Mesenchymal stem cell (in vitro differentiated cells and primary cell): Measurements from ENCODE around the gene CCNC. TPM values are rescaled to one million over a fixed set of nuclear protein-coding genes. Genes with fewer than 3 reads are reported as not detected.
A peak's percentile ranks its signal among the peaks of the same experiment; 100 is the strongest.

ENCODE experiments used
- DNase-seq: peaks from one replicate; pipeline ENCODE4 v3.0.0-alpha.2; 2013
- H2AFZ ChIP-seq: one replicate; pipeline ENCODE4 v1.6.1; 2013; ENCODE audit warnings: low read depth, mild to moderate bottlenecking, control low read depth, inconsistent platforms, low read length, moderate library complexity
- H2AK5ac ChIP-seq: 2 replicates; pipeline ENCODE4 v1.6.1; 2013; ENCODE audit warnings: low read length, moderate library complexity, mild to moderate bottlenecking, inconsistent platforms; ENCODE audit not compliant: severe bottlenecking
- H2BK120ac ChIP-seq: one replicate; pipeline ENCODE4 v1.6.1; 2013; ENCODE audit warnings: low read depth, mild to moderate bottlenecking, inconsistent platforms, low read length, moderate library complexity
- H2BK12ac ChIP-seq, 2 experiments: one replicate each; pipeline ENCODE4 v1.6.1; 2013; ENCODE audit warnings: inconsistent platforms in 2 of 2, low read length in 2 of 2, mild to moderate bottlenecking in 2 of 2, moderate library complexity in 2 of 2, control low read depth in 1 of 2
- H2BK15ac ChIP-seq: one replicate; pipeline ENCODE4 v1.6.1; 2013; ENCODE audit warnings: mild to moderate bottlenecking, low read depth, inconsistent platforms; ENCODE audit not compliant: poor library complexity, severe bottlenecking
- H2BK5ac ChIP-seq: 2 replicates; pipeline ENCODE4 v1.6.1; 2013; ENCODE audit warnings: low read depth, mild to moderate bottlenecking, low read length, control low read depth, inconsistent platforms; ENCODE audit not compliant: poor library complexity, severe bottlenecking
- H3K14ac ChIP-seq, 2 experiments: one replicate each; pipeline ENCODE4 v1.6.1; 2013; ENCODE audit warnings: inconsistent platforms in 2 of 2, low read length in 2 of 2, control low read depth in 1 of 2, mild to moderate bottlenecking in 1 of 2, moderate library complexity in 1 of 2
- H3K18ac ChIP-seq, 2 experiments: one replicate each; pipeline ENCODE4 v1.6.1; 2013; ENCODE audit warnings: inconsistent platforms in 2 of 2, low read length in 2 of 2, control low read depth in 1 of 2, low read depth in 1 of 2, mild to moderate bottlenecking in 1 of 2
- H3K23ac ChIP-seq, 2 experiments: one replicate each; pipeline ENCODE4 v1.6.1; 2013; ENCODE audit warnings: inconsistent platforms in 2 of 2, low read length in 2 of 2, mild to moderate bottlenecking in 2 of 2, moderate library complexity in 2 of 2, control low read depth in 1 of 2
- H3K27ac ChIP-seq: 2 replicates; pipeline ENCODE4 v1.5.1; 2013; ENCODE audit warnings: mild to moderate bottlenecking, moderate library complexity, low read length, control low read depth, inconsistent platforms; ENCODE audit not compliant: poor library complexity, severe bottlenecking
- H3K27me3 ChIP-seq, 2 experiments: 2 replicates each; pipeline versions ENCODE4 v1.6.1 to v1.7.0; 2013; ENCODE audit warnings: low read length in 2 of 2, mild to moderate bottlenecking in 2 of 2, moderate library complexity in 2 of 2, control low read depth in 1 of 2, inconsistent platforms in 1 of 2; ENCODE audit not compliant: control insufficient read depth in 1 of 2, insufficient read depth in 1 of 2
- H3K36me3 ChIP-seq, 2 experiments: 2 replicates each; pipeline versions ENCODE4 v1.6.1 to v1.7.0; 2013; ENCODE audit warnings: low read length in 2 of 2, control low read depth in 1 of 2, inconsistent platforms in 1 of 2, low read depth in 1 of 2, mild to moderate bottlenecking in 1 of 2; ENCODE audit not compliant: insufficient read depth in 2 of 2, control insufficient read depth in 1 of 2
- H3K4ac ChIP-seq, 2 experiments: one replicate each; pipeline ENCODE4 v1.6.1; 2013; ENCODE audit warnings: inconsistent platforms in 2 of 2, low read length in 2 of 2, mild to moderate bottlenecking in 2 of 2, moderate library complexity in 2 of 2, control low read depth in 1 of 2, low read depth in 1 of 2
- H3K4me1 ChIP-seq: 2 replicates; pipeline ENCODE4 v1.6.1; 2013; ENCODE audit warnings: low read depth, low read length, control low read depth; ENCODE audit not compliant: control insufficient read depth, insufficient read depth
- H3K4me2 ChIP-seq: 2 replicates; pipeline ENCODE4 v1.6.1; 2013; ENCODE audit warnings: low read length, mild to moderate bottlenecking, inconsistent platforms; ENCODE audit not compliant: poor library complexity, severe bottlenecking
- H3K4me3 ChIP-seq, 2 experiments: 2 replicates each; pipeline versions ENCODE4 v1.5.1 to v1.7.0; 2013; ENCODE audit warnings: low read length in 2 of 2, mild to moderate bottlenecking in 2 of 2, control low read depth in 1 of 2, low read depth in 1 of 2; ENCODE audit not compliant: insufficient read depth in 1 of 2
- H3K79me1 ChIP-seq: replicated peaks from 2 replicates; pipeline ENCODE4 v1.6.1; 2013; ENCODE audit warnings: mild to moderate bottlenecking, control low read depth, low read length, inconsistent platforms; ENCODE audit not compliant: poor library complexity, severe bottlenecking
- H3K9ac ChIP-seq: 2 replicates; pipeline ENCODE4 v1.7.0; 2013; ENCODE audit warnings: mild to moderate bottlenecking, low read length, moderate library complexity
- H3K9me3 ChIP-seq: 2 replicates; pipeline ENCODE4 v1.7.0; 2013; ENCODE audit warnings: mild to moderate bottlenecking, low read length; ENCODE audit not compliant: control insufficient read depth
- H4K8ac ChIP-seq: one replicate; pipeline ENCODE4 v1.6.1; 2013; ENCODE audit warnings: inconsistent platforms, mild to moderate bottlenecking, low read length, moderate library complexity
- H4K91ac ChIP-seq: one replicate; pipeline ENCODE4 v1.6.1; 2013; ENCODE audit warnings: mild to moderate bottlenecking, low read length, inconsistent platforms
- WGBS: methylation state at CpG from one replicate; pipeline ENCODE4 v1.1.7; 2013; ENCODE audit warnings: mixed read lengths; 5-methylcytosine and 5-hydroxymethylcytosine counted together
- polyA plus RNA-seq, 2 experiments: library from polyadenylated mRNA; stranded (reverse); fragments of 200-250 nt; gene quantifications; one replicate each; pipeline ENCODE4 v1.2.3, GENCODE V29; 2013

The CCNC gene, protein sequence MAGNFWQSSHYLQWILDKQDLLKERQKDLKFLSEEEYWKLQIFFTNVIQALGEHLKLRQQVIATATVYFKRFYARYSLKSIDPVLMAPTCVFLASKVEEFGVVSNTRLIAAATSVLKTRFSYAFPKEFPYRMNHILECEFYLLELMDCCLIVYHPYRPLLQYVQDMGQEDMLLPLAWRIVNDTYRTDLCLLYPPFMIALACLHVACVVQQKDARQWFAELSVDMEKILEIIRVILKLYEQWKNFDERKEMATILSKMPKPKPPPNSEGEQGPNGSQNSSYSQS
- polyA plus RNA-seq (2013, experiment 1 of 2) = 26.7 TPM
- 27.8 TPM for polyA plus RNA-seq (2013, experiment 2 of 2)

DNA sequence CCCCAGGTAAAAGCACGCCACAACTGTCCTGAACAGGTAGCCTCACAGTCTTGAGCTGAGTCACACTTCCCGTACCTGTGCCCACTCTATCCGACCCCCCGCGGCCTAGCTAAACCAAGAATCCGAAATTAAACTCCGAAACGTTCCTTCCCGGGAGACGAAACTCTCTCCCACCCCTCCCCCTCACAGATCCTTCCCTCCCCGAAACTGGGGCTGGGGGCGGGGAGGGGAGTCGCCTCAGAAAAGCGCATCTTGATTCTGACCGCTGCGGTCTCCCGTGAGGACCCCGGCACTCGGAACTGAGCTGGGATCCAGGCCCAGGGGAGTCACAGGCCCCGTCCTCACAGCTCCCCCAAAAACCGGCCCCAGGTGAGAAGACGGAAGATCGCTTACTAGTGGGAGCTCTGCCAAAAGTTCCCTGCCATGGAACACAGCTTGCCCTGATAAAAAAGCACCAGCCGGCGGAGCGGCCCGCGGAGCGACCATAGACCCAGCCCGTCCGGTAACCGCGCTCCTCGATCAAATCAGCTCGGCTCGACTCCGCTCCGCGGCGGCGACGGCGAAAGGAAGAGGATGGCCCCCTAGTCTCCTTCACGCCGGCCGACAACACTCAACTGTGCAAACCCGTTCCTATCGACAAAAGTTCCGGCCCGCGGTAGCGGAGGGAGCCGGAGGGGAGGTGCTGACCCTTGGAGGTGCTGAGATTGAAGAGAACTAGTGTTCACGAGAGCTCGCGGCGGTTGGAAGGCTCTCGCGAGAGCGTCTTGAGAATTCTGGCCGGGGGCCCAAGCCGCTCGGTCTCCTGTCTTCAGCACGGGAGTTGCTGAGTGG is at the start of gene CCNC:
Gene CCNC (minus strand): TSS at position 558 of the 831 bp plus-strand sequence. CDS start 133 bp downstream, at position 425.
- peak; percentile 97 for DNase-seq
- Histone ChIP-seq H2BK5ac (peak within 1 kb of the TSS; percentile 62), H3K14ac (peak within 1 kb of the TSS in 1 of 2 experiments; percentile 57), H3K18ac (peak within 1 kb of the TSS; percentile 82 to 91), H2AK5ac (peak within 1 kb of the TSS; percentile 62), H3K27ac (peak within 1 kb of the TSS; percentile 79), H3K4ac (peak within 1 kb of the TSS; percentile 64 to 75), H2BK120ac (peak within 1 kb of the TSS; percentile 34), H3K9me3 (no peaks in the 10 kb centered on the region), H3K36me3 (no peaks in the 10 kb centered on the region), H3K4me3 (peak within 1 kb of the TSS; percentile 87 to 89), H4K91ac (peak within 1 kb of the TSS; percentile 80), H3K79me1 (no peaks in the 10 kb centered on the region), H3K27me3 (no peaks in the 10 kb centered on the region), H2BK15ac (peak within 1 kb of the TSS; percentile 26), H3K23ac (peak within 1 kb of the TSS in 1 of 2 experiments; percentile 32), H4K8ac (peak within 1 kb of the TSS; percentile 93), H3K9ac (peak within 1 kb of the TSS; percentile 96), H2BK12ac (no peak within 1 kb of the TSS), H3K4me1 (no peaks in the 10 kb centered on the region), H3K4me2 (peak within 1 kb of the TSS; percentile 92), H2AFZ (peak within 1 kb of the TSS; percentile 84)
- under 1% methylated on average over 63 of the region's 64 CpGs for WGBS

DNA sequence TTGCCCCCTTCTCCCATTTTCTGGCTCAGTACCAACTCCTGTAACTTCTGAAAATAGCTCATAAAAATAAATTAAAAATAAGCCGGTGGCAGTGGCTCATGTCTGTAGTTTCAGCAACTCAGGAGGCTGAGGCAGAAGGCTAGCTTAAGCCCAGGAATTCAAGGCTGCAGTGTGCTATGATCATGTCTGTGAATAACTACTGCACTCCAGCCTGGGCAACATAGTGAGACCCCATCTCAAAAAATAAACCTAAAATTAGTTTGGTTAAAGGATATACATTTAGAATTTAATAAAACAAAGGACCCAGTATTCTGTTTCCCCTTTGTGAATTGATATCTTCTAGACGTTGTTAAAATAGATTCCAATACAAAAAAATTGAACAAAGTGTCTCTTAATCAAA is 48.7 kb upstream of the CCNC start:
- Histone ChIP-seq H3K79me1 (no peaks in the 10 kb centered on the region), H4K91ac (no peak overlapping the region), H4K8ac (no peak overlapping the region), H2BK15ac (no peak overlapping the region), H3K9me3 (peaks cover 7% of the 10 kb centered on the region), H3K4me2 (no peak overlapping the region), H3K14ac (no peak overlapping the region), H2BK120ac (no peak overlapping the region), H2BK5ac (no peak overlapping the region), H2AFZ (no peak overlapping the region), H3K4me3 (no peak overlapping the region), H3K27ac (no peak overlapping the region), H3K4me1 (peaks cover 28% of the 10 kb centered on the region), H3K9ac (no peak overlapping the region), H2BK12ac (no peak overlapping the region), H3K27me3 (peaks cover 80 to 98% of the 10 kb centered on the region in 2 experiments), H3K4ac (no peak overlapping the region), H3K18ac (no peak overlapping the region), H3K36me3 (no peaks in the 10 kb centered on the region), H3K23ac (no peak overlapping the region), H2AK5ac (no peak overlapping the region)
- WGBS = 100% methylated on average over 1 of the region's 2 CpGs
- no peak for DNase-seq

DNA sequence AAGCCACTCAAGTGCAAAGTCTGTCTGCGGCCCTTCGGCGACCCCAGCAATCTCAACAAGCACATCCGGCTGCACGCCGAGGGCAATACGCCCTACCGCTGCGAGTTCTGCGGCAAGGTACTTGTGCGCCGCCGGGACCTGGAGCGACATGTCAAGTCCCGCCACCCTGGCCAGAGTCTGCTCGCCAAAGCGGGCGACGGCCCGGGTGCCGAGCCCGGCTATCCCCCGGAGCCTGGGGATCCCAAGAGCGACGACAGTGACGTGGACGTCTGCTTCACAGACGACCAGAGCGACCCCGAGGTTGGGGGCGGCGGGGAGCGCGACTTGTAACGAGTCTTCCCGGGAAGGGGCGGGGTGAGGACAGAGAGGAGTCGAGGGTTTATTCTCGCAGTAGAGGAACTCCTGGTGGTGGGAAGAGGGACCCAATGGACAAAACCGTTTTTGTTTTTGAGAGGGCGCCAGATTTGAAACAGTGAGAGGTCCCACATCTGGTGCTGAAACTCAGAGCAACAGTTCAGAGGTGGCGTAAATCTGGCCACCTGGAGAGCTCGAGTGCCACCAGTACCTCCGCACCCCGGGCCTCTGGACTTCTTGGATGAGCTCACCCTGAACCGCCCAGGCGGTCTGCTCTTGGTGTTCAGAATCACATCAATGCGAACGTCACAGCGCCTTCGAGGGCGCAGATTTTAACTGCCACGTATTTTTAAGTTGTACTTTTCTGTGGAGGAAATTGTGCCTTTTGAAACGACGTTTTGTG is 46.1 kb upstream of the CCNC start:
- Histone ChIP-seq H3K23ac (peak overlapping the region in 1 of 2 experiments; percentile 59), H3K9me3 (peaks cover 7% of the 10 kb centered on the region), H3K9ac (no peak overlapping the region), H3K79me1 (no peaks in the 10 kb centered on the region), H2BK5ac (no peak overlapping the region), H2AFZ (peak overlapping the region; percentile 29), H3K36me3 (no peaks in the 10 kb centered on the region), H2BK120ac (no peak overlapping the region), H3K4ac (no peak overlapping the region), H4K91ac (no peak overlapping the region), H2BK15ac (no peak overlapping the region), H3K27ac (no peak overlapping the region), H2BK12ac (no peak overlapping the region), H3K4me1 (peaks cover 28% of the 10 kb centered on the region), H3K14ac (no peak overlapping the region), H3K4me2 (peak overlapping the region; percentile 97), H3K4me3 (peak overlapping the region; percentile 18 to 66), H3K27me3 (peaks cover 76 to 98% of the 10 kb centered on the region in 2 experiments), H4K8ac (no peak overlapping the region), H2AK5ac (no peak overlapping the region), H3K18ac (no peak overlapping the region)
- WGBS = 4% methylated on average over 55 of the region's 55 CpGs
- DNase-seq = no peak
